HCT116 (cell line): ENCODE data around the gene MORC1. TPM values are rescaled to one million over a fixed set of nuclear protein-coding genes. Genes with fewer than 3 reads are reported as not detected.

Experiments used
- ATAC-seq: fragments of 200-7000 bp; cut with Tn5 transposase; 2 replicates; pipeline ENCODE4 v1.9.1; 2020; ENCODE audit warnings: mild to moderate bottlenecking, moderate library complexity
- BruUV-seq: library from RNA; stranded (reverse); fragments of 400-500 nt; replicated peaks from 2 replicates; lab custom pipeline; 2021; lab: Mats Ljungman, UMichigan
- CTCF ChIA-PET: fragments of 300-600 bp; sonication (Branson Sonifier 250); formaldehyde crosslinking; loops from one replicate; lab custom pipeline; 2021; ENCODE audit warnings: antibody characterized with exemption; lab: Charles Lee
- POLR2A ChIA-PET: fragments of 300-600, 350-600 bp; sonication (Branson Sonifier 250); formaldehyde crosslinking; loops from one replicate; lab custom pipeline; 2021; ENCODE audit warnings: antibody characterized with exemption; lab: Charles Lee
- RAD21 ChIA-PET, 2 experiments: fragments of 300-600 bp; sonication (Branson Sonifier 250); formaldehyde crosslinking; loops; one replicate each; lab custom pipeline; 2023; ENCODE audit warnings: low total read pairs in 2 of 2; ENCODE audit not compliant: uncharacterized antibody in 2 of 2, unreplicated experiment in 2 of 2, low non-redundant PET in 1 of 2; lab: Charles Lee
- DNase-seq: peaks from one replicate; pipeline ENCODE4 v3.0.0-alpha.2; 2010; ENCODE audit warnings: low read depth, low spot score
- H2AFZ ChIP-seq: fragments of 200-600 bp; shearing (Covaris generic), sonication (generic); 2 replicates; pipeline ENCODE4 v1.6.1; 2017; ENCODE audit warnings: low read depth, mixed run types, mixed read lengths, antibody characterized with exemption, low read length; ENCODE audit not compliant: poor library complexity, severe bottlenecking
- H3K27ac ChIP-seq: 2 replicates; pipeline ENCODE4 v1.5.1; 2012; ENCODE audit warnings: low read depth, low read length
- H3K27me3 ChIP-seq: fragments of 200-600 bp; sonication (generic); 2 replicates; pipeline ENCODE4 v1.6.1; 2016; ENCODE audit warnings: mixed run types, low read length, mixed read lengths; ENCODE audit not compliant: insufficient read depth
- H3K36me3 ChIP-seq, 2 experiments: fragments of 200-500 bp in 1 of 2; fragments of 200-600 bp in 1 of 2; sonication (Bioruptor generic) in 1 of 2; sonication (generic) in 1 of 2; 2 replicates each; pipeline versions ENCODE4 v1.5.1 to v1.6.1; 2014 to 2016; ENCODE audit warnings: low read length in 2 of 2, inconsistent platforms in 1 of 2, mixed read lengths in 1 of 2, mixed run types in 1 of 2; ENCODE audit not compliant: insufficient read depth in 2 of 2, control insufficient read depth in 1 of 2
- H3K4me1 ChIP-seq, 2 experiments: fragments of 200-600 bp in 1 of 2; sonication (generic) in 1 of 2; 2 replicates each; pipeline versions ENCODE4 v1.5.1 to v1.6.1; 2012 to 2017; ENCODE audit warnings: low read length in 2 of 2, inconsistent platforms in 1 of 2, mild to moderate bottlenecking in 1 of 2, mixed read lengths in 1 of 2, mixed run types in 1 of 2, moderate library complexity in 1 of 2; ENCODE audit not compliant: insufficient read depth in 2 of 2, control insufficient read depth in 1 of 2
- H3K4me2 ChIP-seq: fragments of 200-600 bp; sonication (generic); 2 replicates; pipeline ENCODE4 v1.6.1; 2017; ENCODE audit warnings: mixed run types, low read length, mixed read lengths
- H3K4me3 ChIP-seq, 2 experiments: fragments of 200-600 bp in 1 of 2; sonication (generic) in 1 of 2; replicated peaks in 1 of 2; 2 replicates each; pipeline ENCODE4 v1.5.1; 2011 to 2016; ENCODE audit warnings: low read length in 2 of 2, control low read depth in 1 of 2, low read depth in 1 of 2, mild to moderate bottlenecking in 1 of 2, mixed read lengths in 1 of 2, mixed run types in 1 of 2
- H3K79me2 ChIP-seq: fragments of 200-600 bp; sonication (generic); 2 replicates; pipeline ENCODE4 v1.6.1; 2017; ENCODE audit warnings: mild to moderate bottlenecking, mixed run types, low read length, moderate library complexity, mixed read lengths; ENCODE audit not compliant: insufficient read depth
- H3K9ac ChIP-seq: fragments of 200-600 bp; sonication (generic); 2 replicates; pipeline ENCODE4 v1.6.1; 2016; ENCODE audit warnings: low read length, mixed read lengths
- H3K9me2 ChIP-seq: fragments of 200-600 bp; sonication (generic), shearing (Covaris generic); 2 replicates; pipeline ENCODE4 v1.6.1; 2017; ENCODE audit warnings: mixed run types, mild to moderate bottlenecking, moderate library complexity; ENCODE audit not compliant: insufficient read depth
- H3K9me3 ChIP-seq, 2 experiments: fragments of 200-500 bp in 1 of 2; fragments of 200-600 bp in 1 of 2; sonication (Bioruptor generic) in 1 of 2; sonication (generic) in 1 of 2; 2 replicates each; pipeline ENCODE4 v1.6.1; 2014 to 2017; ENCODE audit warnings: low read length in 2 of 2, mixed read lengths in 2 of 2, inconsistent platforms in 1 of 2, low read depth in 1 of 2, mild to moderate bottlenecking in 1 of 2, mixed run types in 1 of 2, moderate library complexity in 1 of 2; ENCODE audit not compliant: control insufficient read depth in 1 of 2, insufficient read depth in 1 of 2
- H4K20me1 ChIP-seq: fragments of 200-600 bp; sonication (generic), shearing (Covaris generic); 2 replicates; pipeline ENCODE4 v1.6.1; 2017; ENCODE audit warnings: mixed run types, mild to moderate bottlenecking, moderate library complexity; ENCODE audit not compliant: insufficient read depth
- CEBPB ChIP-seq: IDR thresholded peaks from 2 replicates; pipeline ENCODE4 v1.6.1; 2012; ENCODE audit warnings: low read depth
- CTCF ChIP-seq, 3 experiments: fragments of 200-600 bp in 1 of 3; sonication (generic) in 1 of 3; IDR thresholded peaks in 2 of 3; conservative IDR thresholded peaks in 1 of 3; 2 replicates each; pipeline ENCODE4 v1.5.1; 2012 to 2017; ENCODE audit warnings: low read depth in 2 of 3, low read length in 2 of 3, antibody characterized with exemption in 1 of 3, borderline replicate concordance in 1 of 3, control low read depth in 1 of 3, mild to moderate bottlenecking in 1 of 3, mixed read lengths in 1 of 3, mixed run types in 1 of 3, moderate library complexity in 1 of 3; ENCODE audit not compliant: insufficient read depth in 1 of 3
- EGR1 ChIP-seq: IDR thresholded peaks from 2 replicates; pipeline ENCODE4 v1.6.1; 2012; ENCODE audit warnings: low read depth
- ELF1 ChIP-seq: IDR thresholded peaks from 2 replicates; pipeline ENCODE4 v1.6.1; 2012; ENCODE audit warnings: low read depth, borderline replicate concordance
- EZH2 ChIP-seq: fragments of 200-600 bp; sonication (generic); IDR thresholded peaks from 2 replicates; pipeline ENCODE4 v1.6.1; 2017; ENCODE audit warnings: antibody characterized with exemption, mixed run types
- FOSL1 ChIP-seq: IDR thresholded peaks from 2 replicates; pipeline ENCODE4 v1.6.1; 2012; ENCODE audit warnings: low read depth
- JUND ChIP-seq: IDR thresholded peaks from 2 replicates; pipeline ENCODE4 v1.6.1; 2012
- POLR2A ChIP-seq: IDR thresholded peaks from 2 replicates; pipeline ENCODE4 v1.7.0; 2011; ENCODE audit warnings: borderline replicate concordance; ENCODE audit not compliant: insufficient read depth, insufficient read length; ENCODE audit errors: extremely low read depth
- POLR2AphosphoS5 ChIP-seq: IDR thresholded peaks from 2 replicates; pipeline ENCODE4 v1.6.1; 2011; ENCODE audit warnings: mild to moderate bottlenecking, low read depth, low read length, moderate library complexity
- RAD21 ChIP-seq: IDR thresholded peaks from 2 replicates; pipeline ENCODE4 v1.6.1; 2012; ENCODE audit warnings: low read depth, mild to moderate bottlenecking
- REST ChIP-seq: IDR thresholded peaks from 2 replicates; pipeline ENCODE4 v1.6.1; 2012; ENCODE audit warnings: low read depth
- SIN3A ChIP-seq: IDR thresholded peaks from 2 replicates; pipeline ENCODE4 v1.6.1; 2012; ENCODE audit warnings: low read depth
- SP1 ChIP-seq: IDR thresholded peaks from 2 replicates; pipeline ENCODE4 v1.6.1; 2012; ENCODE audit warnings: low read depth
- SRF ChIP-seq: IDR thresholded peaks from 2 replicates; pipeline ENCODE4 v1.6.1; 2012; ENCODE audit warnings: low read depth
- TCF7L2 ChIP-seq: IDR thresholded peaks from 2 replicates; pipeline ENCODE4 v1.7.0; 2011; ENCODE audit warnings: borderline replicate concordance, inconsistent platforms; ENCODE audit not compliant: insufficient read depth, insufficient read length; ENCODE audit errors: extremely low read depth
- YY1 ChIP-seq: IDR thresholded peaks from 2 replicates; pipeline ENCODE4 v1.6.1; 2011; ENCODE audit warnings: low read length, low read depth, moderate library complexity, mild to moderate bottlenecking; ENCODE audit not compliant: insufficient replicate concordance; ENCODE audit errors: extremely low read depth
- ZBTB33 ChIP-seq: IDR thresholded peaks from 2 replicates; pipeline ENCODE4 v1.6.1; 2011; ENCODE audit warnings: mild to moderate bottlenecking, low read length, moderate library complexity; ENCODE audit not compliant: insufficient replicate concordance; ENCODE audit errors: extremely low read depth
- ZFX ChIP-seq: fragments of 450-650 bp; IDR thresholded peaks from 2 replicates; pipeline ENCODE4 v1.6.1; 2017
- intact Hi-C: fragments of 100-400 bp; cut with micrococcal nuclease; formaldehyde crosslinking; loops from 2 replicates; pipeline ENCODE4 v1.10.0; 2022
- total RNA-seq: library from RNA; stranded (reverse); gene quantifications from one replicate; pipeline ENCODE4 v1.2.1, GENCODE V29; 2021; ENCODE audit not compliant: unreplicated experiment

MORC1 gene
- total RNA-seq, 1 experiment from 2014 or later, result not detected

- no peak overlapping the region for H3K27ac ChIP-seq
- ChIA-PET CTCF (interaction anchor here (2.3 kb wide), 1 partner anchor 25 kb away, joined by 6 read pairs; no protein-coding TSS in a partner anchor), RAD21 (no interaction called here)
- no peak for DNase-seq
- no peaks in the 10 kb centered on the region for H3K4me1 ChIP-seq
- H3K9me3 ChIP-seq, result no peaks in the 10 kb centered on the region
- no peaks in the 10 kb centered on the region for H3K9me2 ChIP-seq
- no peaks in the 10 kb centered on the region for H3K27me3 ChIP-seq
- no peak overlapping the region for H3K9ac ChIP-seq
- intact Hi-C loops, result no loop called here
- BruUV-seq, result no TSS peak
- no peaks in the 10 kb centered on the region for H3K36me3 ChIP-seq
- no peak overlapping the region for H3K4me3 ChIP-seq
- no peaks in the 10 kb centered on the region for H4K20me1 ChIP-seq
- no peak overlapping the region for H3K4me2 ChIP-seq
- H2AFZ ChIP-seq, result no peak overlapping the region
- no peaks in the 10 kb centered on the region for H3K79me2 ChIP-seq
- TF ChIP-seq ELF1 (no peak), CTCF (IDR thresholded peaks at IDR 0.05 in 2 of 3, conservative IDR thresholded peaks at IDR 0.05 in 1 of 3; ENCODE audit: borderline replicate concordance in 1 of 3, insufficient read depth in 1 of 3, low read depth in 2 of 3, low read length in 2 of 3) (no peak), REST (no peak), SIN3A (no peak), RAD21 (no peak), SRF (no peak), SP1 (no peak), CEBPB (no peak), POLR2AphosphoS5 (no peak), EGR1 (no peak), ZBTB33 (no peak), POLR2A (no peak), JUND (no peak), FOSL1 (no peak), TCF7L2 (no peak), ZFX (no peak), EZH2 (no peak), YY1 (no peak)
- TF ChIP-seq, all 23 proteins: peak for 0
- POLR2A ChIA-PET, result no interaction called here
- ATAC-seq, result no peak
Observed at GRCh38 chr3:108998436-108998835, 119.5 kb downstream of the MORC1 start.
